ENCODE data around the gene RHOBTB1. TPM values are rescaled to one million over a fixed set of nuclear protein-coding genes. Genes with fewer than 3 reads are reported as not detected.
"Not testable (repeated sequence)": the region's sequence is repeated elsewhere in the genome, so short reads cannot be mapped to it uniquely, and the experiment has no call there.

Gene RHOBTB1
- total RNA-seq, 4 donors from 2014 or later, result 5.1 to 15.7 (median 12.6) TPM

GRCh38 chr10:60835049-60835448 lies 108.9 kb downstream of the RHOBTB1 start:
- no peaks in the 10 kb centered on the region for H3K9me3 ChIP-seq
- no peak overlapping the region for H3K27ac ChIP-seq
- DNase-seq, result no peak
- no peaks in the 10 kb centered on the region for H3K4me1 ChIP-seq
- no peaks in the 10 kb centered on the region for H3K36me3 ChIP-seq
- H3K27me3 ChIP-seq, result no peaks in the 10 kb centered on the region
- H3K4me3 ChIP-seq, result no peak overlapping the region
- TF ChIP-seq POLR2A (IDR thresholded peaks at IDR 0.05), result no peak
- TF ChIP-seq, protein P1, sequence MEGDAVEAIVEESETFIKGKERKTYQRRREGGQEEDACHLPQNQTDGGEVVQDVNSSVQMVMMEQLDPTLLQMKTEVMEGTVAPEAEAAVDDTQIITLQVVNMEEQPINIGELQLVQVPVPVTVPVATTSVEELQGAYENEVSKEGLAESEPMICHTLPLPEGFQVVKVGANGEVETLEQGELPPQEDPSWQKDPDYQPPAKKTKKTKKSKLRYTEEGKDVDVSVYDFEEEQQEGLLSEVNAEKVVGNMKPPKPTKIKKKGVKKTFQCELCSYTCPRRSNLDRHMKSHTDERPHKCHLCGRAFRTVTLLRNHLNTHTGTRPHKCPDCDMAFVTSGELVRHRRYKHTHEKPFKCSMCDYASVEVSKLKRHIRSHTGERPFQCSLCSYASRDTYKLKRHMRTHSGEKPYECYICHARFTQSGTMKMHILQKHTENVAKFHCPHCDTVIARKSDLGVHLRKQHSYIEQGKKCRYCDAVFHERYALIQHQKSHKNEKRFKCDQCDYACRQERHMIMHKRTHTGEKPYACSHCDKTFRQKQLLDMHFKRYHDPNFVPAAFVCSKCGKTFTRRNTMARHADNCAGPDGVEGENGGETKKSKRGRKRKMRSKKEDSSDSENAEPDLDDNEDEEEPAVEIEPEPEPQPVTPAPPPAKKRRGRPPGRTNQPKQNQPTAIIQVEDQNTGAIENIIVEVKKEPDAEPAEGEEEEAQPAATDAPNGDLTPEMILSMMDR (IDR thresholded peaks at IDR 0.05), result no peak

GRCh38 chr10:60834401-60834800 lies 109.6 kb downstream of the RHOBTB1 start:
- H3K27ac ChIP-seq, result no peak overlapping the region
- no peak for TF ChIP-seq POLR2A (IDR thresholded peaks at IDR 0.05)
- TF ChIP-seq, protein P1 (IDR thresholded peaks at IDR 0.05), result no peak
- no peaks in the 10 kb centered on the region for H3K9me3 ChIP-seq
- no peaks in the 10 kb centered on the region for H3K4me1 ChIP-seq
- DNase-seq, result no peak
- no peaks in the 10 kb centered on the region for H3K27me3 ChIP-seq
- H3K4me3 ChIP-seq, result no peak overlapping the region
- no peaks in the 10 kb centered on the region for H3K36me3 ChIP-seq

GRCh38 chr10:60832136-60832535 lies 111.8 kb downstream of the RHOBTB1 start:
- not testable (repeated sequence) for H3K4me3 ChIP-seq, H3K27me3 ChIP-seq, DNase-seq, H3K27ac ChIP-seq, H3K36me3 ChIP-seq, H3K9me3 ChIP-seq, H3K4me1 ChIP-seq

DNA sequence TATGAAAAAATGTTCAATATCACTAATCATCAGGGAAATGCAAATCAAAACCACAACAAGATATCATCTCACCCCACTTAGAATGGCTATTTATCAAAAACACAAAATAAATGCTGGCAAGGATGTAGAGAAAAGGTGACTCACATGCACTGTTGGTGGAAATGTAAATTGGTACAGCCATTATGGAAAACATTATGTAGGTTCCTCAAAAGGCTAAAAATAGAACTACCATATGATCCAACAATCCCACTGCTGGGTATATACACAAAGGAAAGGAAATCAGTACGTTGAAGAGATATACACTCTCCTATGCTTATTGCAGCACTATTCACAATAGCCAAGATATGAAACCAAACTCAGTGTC lies 115.5 kb downstream of the RHOBTB1 start:
- Histone ChIP-seq H3K4me3 (no peak overlapping the region), H3K4me1 (no peaks in the 10 kb centered on the region), H3K36me3 (no peaks in the 10 kb centered on the region), H3K27me3 (no peaks in the 10 kb centered on the region), H3K27ac (peak overlapping the region in 1 of 4 donors; percentile 18), H3K9me3 (no peaks in the 10 kb centered on the region)
- no peak for DNase-seq
- no peak for TF ChIP-seq POLR2A (IDR thresholded peaks at IDR 0.05)
- TF ChIP-seq, protein P1 (IDR thresholded peaks at IDR 0.05), result no peak

- Histone ChIP-seq H3K4me3 (no peak overlapping the region), H3K27me3 (no peaks in the 10 kb centered on the region), H3K27ac (peak overlapping the region in 1 of 4 donors; percentile 18), H3K36me3 (no peaks in the 10 kb centered on the region), H3K4me1 (no peaks in the 10 kb centered on the region), H3K9me3 (no peaks in the 10 kb centered on the region)
- TF ChIP-seq POLR2A (IDR thresholded peaks at IDR 0.05), result no peak
- TF ChIP-seq, protein P1 (IDR thresholded peaks at IDR 0.05), result no peak
- DNase-seq, result no peak
These were observed 116.0 kb downstream of the RHOBTB1 start for GRCh38 chr10:60827791-60828488.

- Histone ChIP-seq H3K27ac (no peak overlapping the region), H3K36me3 (no peaks in the 10 kb centered on the region), H3K4me3 (no peak overlapping the region), H3K27me3 (no peaks in the 10 kb centered on the region), H3K9me3 (no peaks in the 10 kb centered on the region), H3K4me1 (no peaks in the 10 kb centered on the region)
- no peak for DNase-seq
- TF ChIP-seq, protein P1 (IDR thresholded peaks at IDR 0.05), result no peak
- no peak for TF ChIP-seq POLR2A (IDR thresholded peaks at IDR 0.05)
These were observed 118.5 kb downstream of the RHOBTB1 start for GRCh38 chr10:60825520-60825919.
